ENCODE data around the gene KLHL2.
"Not testable (repeated sequence)": the region's sequence is repeated elsewhere in the genome, so short reads cannot be mapped to it uniquely, and the experiment has no call there.

DNA sequence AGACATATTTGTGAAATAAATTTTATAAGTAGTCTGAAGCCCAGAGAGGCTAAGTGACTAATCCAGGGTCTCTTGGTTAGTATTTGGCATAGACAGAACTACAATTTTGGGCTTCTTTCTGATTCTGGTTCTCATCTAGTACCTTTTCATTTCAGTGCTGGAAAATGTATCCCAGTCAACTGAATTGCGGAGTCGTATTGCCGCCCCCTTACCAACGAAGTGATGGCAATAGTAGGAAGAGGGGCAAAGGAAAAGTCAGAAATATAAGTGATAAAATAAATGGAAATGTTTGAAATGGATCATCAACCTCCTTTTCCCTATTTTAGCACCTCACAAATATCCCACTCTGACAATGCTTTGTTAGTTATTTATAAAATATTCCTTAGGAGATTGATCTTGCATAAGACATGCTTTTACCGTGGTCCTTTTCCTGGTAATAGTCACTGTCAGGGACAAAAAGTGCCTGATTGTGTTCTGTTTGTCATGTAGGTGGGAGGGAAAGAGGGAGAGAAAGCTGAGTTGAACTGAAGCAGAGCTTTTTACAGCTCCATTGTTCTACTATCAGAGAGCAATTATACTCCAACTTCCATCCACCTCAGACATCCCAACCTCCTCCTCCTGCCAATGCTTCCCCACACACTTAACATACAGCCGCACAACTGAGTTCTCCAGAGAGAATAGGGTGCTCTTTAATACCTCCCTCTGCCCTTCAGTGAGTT, 6.8 kb downstream of the KLHL2 start:
- TF ChIP-seq, protein P1, sequence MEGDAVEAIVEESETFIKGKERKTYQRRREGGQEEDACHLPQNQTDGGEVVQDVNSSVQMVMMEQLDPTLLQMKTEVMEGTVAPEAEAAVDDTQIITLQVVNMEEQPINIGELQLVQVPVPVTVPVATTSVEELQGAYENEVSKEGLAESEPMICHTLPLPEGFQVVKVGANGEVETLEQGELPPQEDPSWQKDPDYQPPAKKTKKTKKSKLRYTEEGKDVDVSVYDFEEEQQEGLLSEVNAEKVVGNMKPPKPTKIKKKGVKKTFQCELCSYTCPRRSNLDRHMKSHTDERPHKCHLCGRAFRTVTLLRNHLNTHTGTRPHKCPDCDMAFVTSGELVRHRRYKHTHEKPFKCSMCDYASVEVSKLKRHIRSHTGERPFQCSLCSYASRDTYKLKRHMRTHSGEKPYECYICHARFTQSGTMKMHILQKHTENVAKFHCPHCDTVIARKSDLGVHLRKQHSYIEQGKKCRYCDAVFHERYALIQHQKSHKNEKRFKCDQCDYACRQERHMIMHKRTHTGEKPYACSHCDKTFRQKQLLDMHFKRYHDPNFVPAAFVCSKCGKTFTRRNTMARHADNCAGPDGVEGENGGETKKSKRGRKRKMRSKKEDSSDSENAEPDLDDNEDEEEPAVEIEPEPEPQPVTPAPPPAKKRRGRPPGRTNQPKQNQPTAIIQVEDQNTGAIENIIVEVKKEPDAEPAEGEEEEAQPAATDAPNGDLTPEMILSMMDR (IDR thresholded peaks at IDR 0.05), result not testable (repeated sequence)
- not testable (repeated sequence) for TF ChIP-seq EZH2phosphoT487, EZH2 (IDR thresholded peaks at IDR 0.05)
